Neural cell (in vitro differentiated cells): ENCODE data around the gene INPP5F. TPM values are rescaled to one million over a fixed set of nuclear protein-coding genes. Genes with fewer than 3 reads are reported as not detected.

Source experiments
- H2AFZ ChIP-seq: fragments of 200-600, 300-800 bp; sonication (generic), shearing (Covaris generic); 2 replicates; pipeline ENCODE4 v1.6.0; 2014; ENCODE audit warnings: low read depth, mild to moderate bottlenecking, antibody characterized with exemption, low read length, moderate library complexity
- H3F3A ChIP-seq: fragments of 200-600 bp; shearing (Covaris generic); 2 replicates; pipeline ENCODE4 v1.6.1; 2016; ENCODE audit warnings: mild to moderate bottlenecking, moderate library complexity, mixed read lengths, antibody characterized with exemption, low read length; ENCODE audit not compliant: insufficient read depth, poor library complexity, severe bottlenecking
- H3K27ac ChIP-seq: fragments of 200-600, 300-800 bp; sonication (generic), shearing (Covaris generic); 2 replicates; pipeline ENCODE4 v1.5.1; 2014; ENCODE audit warnings: mild to moderate bottlenecking, low read length, moderate library complexity
- H3K27me3 ChIP-seq: fragments of 300-800, 200-600 bp; sonication (generic), shearing (Covaris generic); 2 replicates; pipeline ENCODE4 v1.6.0; 2014; ENCODE audit warnings: mild to moderate bottlenecking, low read depth, low read length, moderate library complexity; ENCODE audit not compliant: insufficient read depth
- H3K36me3 ChIP-seq: fragments of 300-800, 200-600 bp; sonication (generic), shearing (Covaris generic); 2 replicates; pipeline ENCODE4 v1.5.1; 2014; ENCODE audit warnings: mild to moderate bottlenecking, antibody characterized with exemption, low read length, moderate library complexity; ENCODE audit not compliant: insufficient read depth
- H3K4me2 ChIP-seq: fragments of 300-800, 200-600 bp; sonication (generic), shearing (Covaris generic); 2 replicates; pipeline ENCODE4 v1.6.0; 2014; ENCODE audit warnings: mild to moderate bottlenecking, low read length
- H3K4me3 ChIP-seq: fragments of 300-800, 200-600 bp; sonication (generic), shearing (Covaris generic); 2 replicates; pipeline ENCODE4 v1.5.1; 2014; ENCODE audit warnings: mild to moderate bottlenecking, low read length, moderate library complexity
- H3K79me2 ChIP-seq: fragments of 200-600 bp; shearing (Covaris generic); replicated peaks from 2 replicates; pipeline ENCODE4 v1.6.0; 2014; ENCODE audit warnings: mild to moderate bottlenecking, low read length, moderate library complexity; ENCODE audit not compliant: insufficient read depth
- H3K9ac ChIP-seq: fragments of 300-800, 200-600 bp; sonication (generic), shearing (Covaris generic); 2 replicates; pipeline ENCODE4 v1.6.1; 2016; ENCODE audit warnings: mild to moderate bottlenecking, low read length, mixed read lengths
- H3K9me2 ChIP-seq: fragments of 200-600 bp; shearing (Covaris generic); 2 replicates; pipeline ENCODE4 v1.6.1; 2016; ENCODE audit warnings: mild to moderate bottlenecking, low read length, mixed read lengths; ENCODE audit not compliant: insufficient read depth
- H3K9me3 ChIP-seq: fragments of 200-600, 300-800 bp; sonication (generic), shearing (Covaris generic); 2 replicates; pipeline ENCODE4 v1.6.1; 2016; ENCODE audit warnings: mild to moderate bottlenecking, mixed run types, low read length, moderate library complexity, mixed read lengths
- H4K20me1 ChIP-seq: fragments of 200-600 bp; shearing (Covaris generic); 2 replicates; pipeline ENCODE4 v1.6.1; 2016; ENCODE audit warnings: mild to moderate bottlenecking, mixed run types; ENCODE audit not compliant: insufficient read depth
- CTCF ChIP-seq: fragments of 450-650 bp; IDR thresholded peaks from 2 replicates; pipeline ENCODE4 v1.5.1; 2014; ENCODE audit warnings: antibody characterized with exemption, mild to moderate bottlenecking, moderate library complexity; ENCODE audit not compliant: poor library complexity, severe bottlenecking
- EP300 ChIP-seq: fragments of 450-650 bp; conservative IDR thresholded peaks from 2 replicates; pipeline ENCODE4 v1.6.1; 2014; ENCODE audit warnings: antibody characterized with exemption, mild to moderate bottlenecking, moderate library complexity; ENCODE audit not compliant: poor library complexity, severe bottlenecking
- EZH2 ChIP-seq: fragments of 200-600, 300-800 bp; shearing (Covaris generic), sonication (generic); IDR thresholded peaks from 2 replicates; pipeline ENCODE4 v1.6.1; 2014; ENCODE audit warnings: antibody characterized with exemption, low read length, borderline replicate concordance, mild to moderate bottlenecking; ENCODE audit not compliant: insufficient read depth, poor library complexity, severe bottlenecking
- MXI1 ChIP-seq: fragments of 450-650 bp; conservative IDR thresholded peaks from 2 replicates; pipeline ENCODE4 v1.6.1; 2014; ENCODE audit warnings: antibody characterized with exemption, mild to moderate bottlenecking; ENCODE audit not compliant: poor library complexity, severe bottlenecking
- POLR2AphosphoS5 ChIP-seq: IDR thresholded peaks from 2 replicates; pipeline ENCODE4 v1.6.1; 2012
- RAD21 ChIP-seq: fragments of 450-650 bp; conservative IDR thresholded peaks from 2 replicates; pipeline ENCODE4 v1.6.1; 2014; ENCODE audit warnings: antibody characterized with exemption, mild to moderate bottlenecking, moderate library complexity
- REST ChIP-seq: IDR thresholded peaks from 2 replicates; pipeline ENCODE4 v1.6.1; 2012; ENCODE audit warnings: borderline replicate concordance
- SMC3 ChIP-seq: fragments of 450-650 bp; conservative IDR thresholded peaks from 2 replicates; pipeline ENCODE4 v1.6.1; 2014; ENCODE audit warnings: antibody characterized with exemption, mild to moderate bottlenecking, moderate library complexity; ENCODE audit not compliant: poor library complexity
- TAF1 ChIP-seq: IDR thresholded peaks from 2 replicates; pipeline ENCODE4 v1.6.1; 2012; ENCODE audit warnings: low read depth
- polyA plus RNA-seq: library from polyadenylated mRNA; depleted of rRNA; stranded (reverse); fragments of >200 nt; gene quantifications from 2 replicates; pipeline ENCODE4 v1.2.3, GENCODE V29; 2014

INPP5F gene
- polyA plus RNA-seq, 1 donor from 2014 or later, result 114 TPM

GRCh38 chr10:119701861-119702260 lies 24.0 kb upstream of the INPP5F start:
- no peaks in the 10 kb centered on the region for H3K27me3 ChIP-seq
- H4K20me1 ChIP-seq, result no peaks in the 10 kb centered on the region
- no peak overlapping the region for H3K9ac ChIP-seq
- H2AFZ ChIP-seq, result no peak overlapping the region
- no peak for TF ChIP-seq EZH2
- TF ChIP-seq TAF1, result no peak
- TF ChIP-seq RAD21, result no peak
- TF ChIP-seq EP300, result no peak
- no peak for TF ChIP-seq SMC3
- TF ChIP-seq MXI1, result no peak
- no peak for TF ChIP-seq CTCF
- TF ChIP-seq POLR2AphosphoS5, result no peak
- TF ChIP-seq REST, result no peak
- no peaks in the 10 kb centered on the region for H3K36me3 ChIP-seq
- H3K27ac ChIP-seq, result no peak overlapping the region
- H3K9me2 ChIP-seq, result no peaks in the 10 kb centered on the region
- H3F3A ChIP-seq, result no peaks in the 10 kb centered on the region
- no peak overlapping the region for H3K4me2 ChIP-seq
- no peak overlapping the region for H3K4me3 ChIP-seq
- H3K79me2 ChIP-seq, result no peaks in the 10 kb centered on the region
- H3K9me3 ChIP-seq, result no peaks in the 10 kb centered on the region

- H3K27ac ChIP-seq, result no peak overlapping the region
- no peak overlapping the region for H3K9ac ChIP-seq
- no peaks in the 10 kb centered on the region for H3K27me3 ChIP-seq
- H4K20me1 ChIP-seq, result no peaks in the 10 kb centered on the region
- no peaks in the 10 kb centered on the region for H3K79me2 ChIP-seq
- H2AFZ ChIP-seq, result no peak overlapping the region
- no peaks in the 10 kb centered on the region for H3K9me3 ChIP-seq
- no peaks in the 10 kb centered on the region for H3K36me3 ChIP-seq
- no peak for TF ChIP-seq CTCF
- TF ChIP-seq POLR2AphosphoS5, result no peak
- TF ChIP-seq SMC3, result no peak
- TF ChIP-seq EP300, result no peak
- TF ChIP-seq EZH2, result no peak
- no peak for TF ChIP-seq TAF1
- TF ChIP-seq MXI1, result no peak
- no peak for TF ChIP-seq REST
- no peak for TF ChIP-seq RAD21
- H3K9me2 ChIP-seq, result no peaks in the 10 kb centered on the region
- no peaks in the 10 kb centered on the region for H3F3A ChIP-seq
- no peak overlapping the region for H3K4me3 ChIP-seq
- H3K4me2 ChIP-seq, result no peak overlapping the region
Observed at GRCh38 chr10:119702583-119702982, 23.3 kb upstream of the INPP5F start.
